ENCODE measurements around the gene DYDC2. TPM values are rescaled to one million over a fixed set of nuclear protein-coding genes. Genes with fewer than 3 reads are reported as not detected.
"Not testable (repeated sequence)": the region's sequence is repeated elsewhere in the genome, so short reads cannot be mapped to it uniquely, and the experiment has no call there.

Gene DYDC2
- total and polyA plus RNA-seq, 5 donors from 2014 or later: not detected

GRCh38 chr10:80414142-80414895, 57.7 kb downstream of the DYDC2 start:
- H3K4me1 ChIP-seq (ENCODE audit: control insufficient read depth, insufficient read depth, low read length, poor library complexity, severe bottlenecking): no peaks in the 10 kb centered on the region
- no peak overlapping the region for H3K27ac ChIP-seq (ENCODE audit: insufficient read depth, low read length, poor library complexity, severe bottlenecking)
- Mint-ChIP-seq H3K4me1 (peaks cover 0 to 7% (median 0%) of the 10 kb centered on the region in 4 donors), H3K36me3 (peaks cover 3% of the 10 kb centered on the region), H3K27ac (no peak overlapping the region), H3K4me3 (no peak overlapping the region), H3K27me3 (peaks cover 34% of the 10 kb centered on the region), H3K9me3 (no peaks in the 10 kb centered on the region)
- H3K9me3 ChIP-seq (ENCODE audit: control insufficient read depth in 2 of 2, low read length in 2 of 2): no peaks in the 10 kb centered on the region
- DNase-seq (no peak), ATAC-seq (ENCODE audit: low read depth in 2 of 2) (no peak)
- no peaks in the 10 kb centered on the region for H3K36me3 ChIP-seq (ENCODE audit: control insufficient read depth, insufficient read depth, low read length)
- H3K4me3 ChIP-seq (ENCODE audit: low read depth, low read length): no peak overlapping the region
- peaks cover 7% of the 10 kb centered on the region for H3K27me3 ChIP-seq (ENCODE audit: control insufficient read depth, insufficient read depth, low read length)

- Histone ChIP-seq H3K27me3 (ENCODE audit: control insufficient read depth, insufficient read depth, low read length) (no peaks in the 10 kb centered on the region), H3K36me3 (ENCODE audit: control insufficient read depth, insufficient read depth, low read length) (no peaks in the 10 kb centered on the region), H3K9me3 (ENCODE audit: control insufficient read depth in 2 of 2, low read length in 2 of 2) (no peaks in the 10 kb centered on the region), H3K4me1 (ENCODE audit: control insufficient read depth, insufficient read depth, low read length, poor library complexity, severe bottlenecking) (no peaks in the 10 kb centered on the region), H3K4me3 (ENCODE audit: low read depth, low read length) (no peak overlapping the region), H3K27ac (ENCODE audit: insufficient read depth, low read length, poor library complexity, severe bottlenecking) (no peak overlapping the region)
- ATAC-seq (ENCODE audit: low read depth in 2 of 2) (no peak), DNase-seq (no peak)
- peaks cover 3% of the 10 kb centered on the region for H3K36me3 Mint-ChIP-seq
- peaks cover 24% of the 10 kb centered on the region for H3K27me3 Mint-ChIP-seq
- peaks cover 0 to 4% (median 0%) of the 10 kb centered on the region in 4 donors for H3K4me1 Mint-ChIP-seq
- peak overlapping the region in 1 of 3 donors; percentile 29 for H3K27ac Mint-ChIP-seq
- H3K4me3 Mint-ChIP-seq: no peak overlapping the region
- no peaks in the 10 kb centered on the region for H3K9me3 Mint-ChIP-seq
Observed at GRCh38 chr10:80415734-80416478, 59.3 kb downstream of the DYDC2 start.

GRCh38 chr10:80416479-80417098, 60.0 kb downstream of the DYDC2 start:
- DNase-seq (no peak), ATAC-seq (ENCODE audit: low read depth in 2 of 2) (no peak)
- Mint-ChIP-seq H3K4me1 (peaks cover 0 to 3% (median 0%) of the 10 kb centered on the region in 4 donors), H3K4me3 (no peak overlapping the region), H3K9me3 (no peaks in the 10 kb centered on the region), H3K27me3 (peaks cover 21% of the 10 kb centered on the region), H3K36me3 (peaks cover 3% of the 10 kb centered on the region), H3K27ac (peak overlapping the region in 1 of 3 donors; percentile 29)
- Histone ChIP-seq H3K4me3 (ENCODE audit: low read depth, low read length) (no peak overlapping the region), H3K36me3 (ENCODE audit: control insufficient read depth, insufficient read depth, low read length) (no peaks in the 10 kb centered on the region), H3K9me3 (ENCODE audit: control insufficient read depth in 2 of 2, low read length in 2 of 2) (no peaks in the 10 kb centered on the region), H3K4me1 (ENCODE audit: control insufficient read depth, insufficient read depth, low read length, poor library complexity, severe bottlenecking) (no peaks in the 10 kb centered on the region), H3K27ac (ENCODE audit: insufficient read depth, low read length, poor library complexity, severe bottlenecking) (no peak overlapping the region), H3K27me3 (ENCODE audit: control insufficient read depth, insufficient read depth, low read length) (no peaks in the 10 kb centered on the region)

- H3K4me1 Mint-ChIP-seq; DNase-seq; H3K36me3 Mint-ChIP-seq; H3K27ac ChIP-seq (ENCODE audit: insufficient read depth, low read length, poor library complexity, severe bottlenecking); H3K9me3 ChIP-seq (ENCODE audit: control insufficient read depth in 2 of 2, low read length in 2 of 2); H3K4me1 ChIP-seq (ENCODE audit: control insufficient read depth, insufficient read depth, low read length, poor library complexity, severe bottlenecking); H3K4me3 ChIP-seq (ENCODE audit: low read depth, low read length); ATAC-seq (ENCODE audit: low read depth in 2 of 2); H3K9me3 Mint-ChIP-seq; H3K4me3 Mint-ChIP-seq; H3K27me3 ChIP-seq (ENCODE audit: control insufficient read depth, insufficient read depth, low read length); H3K36me3 ChIP-seq (ENCODE audit: control insufficient read depth, insufficient read depth, low read length): not testable (repeated sequence)
- peak overlapping the region in 2 of 3 donors; percentile 31 to 78 for H3K27ac Mint-ChIP-seq
- peaks cover 21% of the 10 kb centered on the region for H3K27me3 Mint-ChIP-seq
Observed at GRCh38 chr10:80417256-80417655, 60.7 kb downstream of the DYDC2 start.

Other genes starting within 250 kb of the DYDC2 start
- gene PLAC9, start 224.1 kb upstream of the DYDC2 start, total RNA-seq: not detected
- 1 to 10 TPM in 1 of 4 donors, under 1 TPM in 1, not detected in 2; 0.33 to 1.1 TPM for gene PLAC9, start 224.1 kb upstream of the DYDC2 start, polyA plus RNA-seq
- gene ANXA11, start 151.2 kb upstream of the DYDC2 start, total RNA-seq: 252 TPM
- gene ANXA11, start 151.2 kb upstream of the DYDC2 start, polyA plus RNA-seq: 100 to 1,000 TPM; 253 to 316 (median 283) TPM
- not detected for gene MAT1A, start 67.1 kb upstream of the DYDC2 start, total RNA-seq
- gene MAT1A, start 67.1 kb upstream of the DYDC2 start, polyA plus RNA-seq: not detected
- gene DYDC1, start within 50 bp of the DYDC2 start, total RNA-seq: not detected
- gene DYDC1, start within 50 bp of the DYDC2 start, polyA plus RNA-seq: not detected
- 0.76 TPM for gene PRXL2A, start 51.8 kb downstream of the DYDC2 start, total RNA-seq
- 1 to 10 TPM; 1.4 to 8.3 (median 3.5) TPM for gene PRXL2A, start 51.8 kb downstream of the DYDC2 start, polyA plus RNA-seq
- gene TSPAN14, start 97.5 kb downstream of the DYDC2 start, total RNA-seq: 198 TPM
- gene TSPAN14, start 97.5 kb downstream of the DYDC2 start, polyA plus RNA-seq: 100 to 1,000 TPM; 157 to 270 (median 180) TPM
- 0.25 TPM for gene SH2D4B, start 181.1 kb downstream of the DYDC2 start, total RNA-seq
- gene SH2D4B, start 181.1 kb downstream of the DYDC2 start, polyA plus RNA-seq: not detected

Measured in CD4-positive, CD25-positive, alpha-beta regulatory T cell (primary cell).